Nephron progenitor cell (in vitro differentiated cells): ENCODE data around the gene ENDOU.

Experiments used
- DNase-seq: peaks from one replicate; pipeline ENCODE4 v3.0.0; 2021
- H3K27ac Mint-ChIP-seq: 2 replicates; pipeline ENCODE4 v1.8.0; 2021; ENCODE audit warnings: mild to moderate bottlenecking, moderate library complexity, mixed read lengths
- H3K27me3 Mint-ChIP-seq: 2 replicates; pipeline ENCODE4 v1.8.0; 2021; ENCODE audit warnings: mild to moderate bottlenecking, low read depth, mixed read lengths; ENCODE audit not compliant: poor library complexity
- H3K36me3 Mint-ChIP-seq: 2 replicates; pipeline ENCODE4 v1.8.0; 2021; ENCODE audit warnings: low read depth, mixed read lengths
- H3K4me1 Mint-ChIP-seq: 2 replicates; pipeline ENCODE4 v1.8.0; 2021; ENCODE audit warnings: mixed read lengths
- H3K4me3 Mint-ChIP-seq: 2 replicates; pipeline ENCODE4 v1.8.0; 2021; ENCODE audit warnings: mild to moderate bottlenecking, moderate library complexity, mixed read lengths
- H3K9me3 Mint-ChIP-seq: 2 replicates; pipeline ENCODE4 v1.8.0; 2021; ENCODE audit warnings: mild to moderate bottlenecking, moderate library complexity, mixed read lengths
- CTCF ChIP-seq: fragments of 200-600 bp; sonication (generic); IDR thresholded peaks from 2 replicates; pipeline ENCODE4 v1.5.0; 2021; ENCODE audit warnings: antibody characterized with exemption

ENDOU gene

GRCh38 chr12:47744005-47744651 is 18.8 kb upstream of the ENDOU start:
- Mint-ChIP-seq H3K9me3 (no peaks in the 10 kb centered on the region), H3K4me3 (no peak overlapping the region), H3K27ac (no peak overlapping the region), H3K4me1 (peaks cover 72% of the 10 kb centered on the region), H3K27me3 (no peaks in the 10 kb centered on the region), H3K36me3 (peaks cover 15% of the 10 kb centered on the region)
- no peak for DNase-seq
- peak; percentile 38 for TF ChIP-seq CTCF

- no peak for TF ChIP-seq CTCF
- Mint-ChIP-seq H3K4me3 (no peak overlapping the region), H3K27me3 (no peaks in the 10 kb centered on the region), H3K4me1 (peaks cover 76% of the 10 kb centered on the region), H3K27ac (peak overlapping the region; percentile 40), H3K36me3 (peaks cover 8% of the 10 kb centered on the region), H3K9me3 (no peaks in the 10 kb centered on the region)
- DNase-seq: no peak
Observed at GRCh38 chr12:47743311-47743860, 18.1 kb upstream of the ENDOU start.

GRCh38 chr12:47742253-47742825 is 17.0 kb upstream of the ENDOU start:
- Mint-ChIP-seq H3K4me1 (peaks cover 86% of the 10 kb centered on the region), H3K36me3 (peaks cover 5% of the 10 kb centered on the region), H3K27me3 (no peaks in the 10 kb centered on the region), H3K4me3 (no peak overlapping the region), H3K9me3 (no peaks in the 10 kb centered on the region), H3K27ac (no peak overlapping the region)
- peak; percentile 76 for DNase-seq
- TF ChIP-seq CTCF: peak; percentile 99

GRCh38 chr12:47741340-47741703 is 16.0 kb upstream of the ENDOU start:
- no peaks in the 10 kb centered on the region for H3K36me3 Mint-ChIP-seq
- H3K4me1 Mint-ChIP-seq: peaks cover 84% of the 10 kb centered on the region
- DNase-seq: no peak
- H3K9me3 Mint-ChIP-seq: no peaks in the 10 kb centered on the region
- TF ChIP-seq CTCF: no peak
- H3K27ac Mint-ChIP-seq: no peak overlapping the region
- no peaks in the 10 kb centered on the region for H3K27me3 Mint-ChIP-seq
- H3K4me3 Mint-ChIP-seq: no peak overlapping the region

- Mint-ChIP-seq H3K27ac (no peak overlapping the region), H3K4me3 (no peak overlapping the region), H3K9me3 (no peaks in the 10 kb centered on the region), H3K36me3 (no peaks in the 10 kb centered on the region), H3K27me3 (no peaks in the 10 kb centered on the region), H3K4me1 (peaks cover 84% of the 10 kb centered on the region)
- no peak for DNase-seq
- TF ChIP-seq CTCF: no peak
Observed at GRCh38 chr12:47740606-47741339, 15.5 kb upstream of the ENDOU start.
